Tibial nerve (tissue), 3 donors: ENCODE results near the gene SENP7.

ENCODE experiments used
- POLR2A ChIP-seq, 2 donors: fragments of 450-650 bp; IDR thresholded peaks; one replicate each; pipeline ENCODE4 v1.6.1; 2017; ENCODE audit warnings: antibody characterized with exemption in 2 of 2, mild to moderate bottlenecking in 2 of 2, moderate library complexity in 2 of 2
- TF ChIP-seq, protein P1 (sequence below), 5 experiments: fragments of 200-600 bp in 3 of 5; fragments of 450-650 bp in 2 of 5; sonication (generic) in 3 of 5; IDR thresholded peaks; one replicate each; pipeline ENCODE4 v1.5.1; 2016 to 2019; ENCODE audit warnings: antibody characterized with exemption in 5 of 5, mild to moderate bottlenecking in 3 of 5, moderate library complexity in 2 of 5

- no peak for TF ChIP-seq POLR2A (IDR thresholded peaks at IDR 0.05)
- TF ChIP-seq, protein P1, sequence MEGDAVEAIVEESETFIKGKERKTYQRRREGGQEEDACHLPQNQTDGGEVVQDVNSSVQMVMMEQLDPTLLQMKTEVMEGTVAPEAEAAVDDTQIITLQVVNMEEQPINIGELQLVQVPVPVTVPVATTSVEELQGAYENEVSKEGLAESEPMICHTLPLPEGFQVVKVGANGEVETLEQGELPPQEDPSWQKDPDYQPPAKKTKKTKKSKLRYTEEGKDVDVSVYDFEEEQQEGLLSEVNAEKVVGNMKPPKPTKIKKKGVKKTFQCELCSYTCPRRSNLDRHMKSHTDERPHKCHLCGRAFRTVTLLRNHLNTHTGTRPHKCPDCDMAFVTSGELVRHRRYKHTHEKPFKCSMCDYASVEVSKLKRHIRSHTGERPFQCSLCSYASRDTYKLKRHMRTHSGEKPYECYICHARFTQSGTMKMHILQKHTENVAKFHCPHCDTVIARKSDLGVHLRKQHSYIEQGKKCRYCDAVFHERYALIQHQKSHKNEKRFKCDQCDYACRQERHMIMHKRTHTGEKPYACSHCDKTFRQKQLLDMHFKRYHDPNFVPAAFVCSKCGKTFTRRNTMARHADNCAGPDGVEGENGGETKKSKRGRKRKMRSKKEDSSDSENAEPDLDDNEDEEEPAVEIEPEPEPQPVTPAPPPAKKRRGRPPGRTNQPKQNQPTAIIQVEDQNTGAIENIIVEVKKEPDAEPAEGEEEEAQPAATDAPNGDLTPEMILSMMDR (IDR thresholded peaks at IDR 0.05), result no peak
Observed at GRCh38 chr3:101542957-101543356, 29.9 kb upstream of the SENP7 start.
